Activated CD4-positive, alpha-beta T cell treated with anti-CD3 and anti-CD28 coated beads for 48 hours (primary cell): ENCODE data around the gene SMARCA2.

Source experiments
- DNase-seq: peaks from one replicate; pipeline ENCODE4 v3.0.0-alpha.2; 2020

SMARCA2 gene

DNA sequence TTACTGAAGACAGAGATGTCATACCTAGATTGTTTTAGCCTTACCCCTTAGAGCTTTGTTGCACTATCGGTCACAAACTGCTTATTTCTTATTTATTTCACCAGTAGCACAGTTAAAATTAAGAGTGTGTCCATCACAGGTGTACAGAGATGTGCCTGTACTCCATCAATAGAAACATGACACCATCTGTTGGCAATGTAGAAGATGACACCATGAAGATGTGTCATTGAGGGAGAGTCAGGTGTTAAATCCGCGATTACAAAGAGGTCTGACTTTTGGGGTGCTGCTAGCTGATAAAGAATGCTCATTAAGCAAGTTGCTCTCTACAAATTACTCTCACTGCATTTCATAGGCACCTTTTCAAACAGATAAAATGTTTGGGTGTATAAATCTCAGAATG lies 164.4 kb downstream of the SMARCA2 start:
- DNase-seq: no peak

DNA sequence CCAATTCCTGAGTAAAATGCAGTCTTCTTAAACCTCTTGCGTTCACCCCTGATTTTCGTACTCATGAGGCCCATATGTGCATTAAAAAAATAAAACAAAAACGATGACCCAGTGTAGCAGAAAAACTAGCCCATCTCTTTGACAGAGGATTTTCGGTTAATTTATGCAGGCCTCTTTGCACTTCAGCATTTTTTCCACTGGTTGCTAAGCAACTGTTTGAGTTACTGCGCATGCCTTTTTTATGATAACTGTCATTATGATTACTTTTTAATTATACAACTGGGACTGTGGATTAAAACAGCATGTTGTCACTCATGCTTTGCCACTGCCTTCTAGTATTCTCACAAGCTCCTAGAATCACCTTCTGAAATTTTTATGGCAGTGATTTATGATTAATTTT lies 165.0 kb downstream of the SMARCA2 start:
- no peak for DNase-seq

DNA sequence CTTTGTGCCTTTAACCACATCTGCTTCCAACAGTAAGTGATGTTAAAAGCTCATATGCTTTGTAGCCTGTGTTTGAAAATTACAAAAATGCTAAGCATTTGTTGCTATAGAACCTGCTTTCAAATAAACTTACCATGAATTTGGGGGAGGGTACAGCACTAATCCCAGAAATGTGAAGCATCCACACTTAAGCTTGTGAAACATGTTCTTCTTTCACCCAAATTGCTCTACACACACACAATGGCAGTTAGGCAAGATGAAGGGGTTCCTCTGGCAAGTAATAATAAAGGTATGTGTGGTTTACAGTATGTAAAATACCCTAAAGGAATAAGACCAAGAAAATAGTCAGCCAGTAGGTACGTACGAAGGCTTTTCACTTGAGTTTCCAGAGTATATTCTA lies 165.6 kb downstream of the SMARCA2 start:
- DNase-seq: no peak

DNA sequence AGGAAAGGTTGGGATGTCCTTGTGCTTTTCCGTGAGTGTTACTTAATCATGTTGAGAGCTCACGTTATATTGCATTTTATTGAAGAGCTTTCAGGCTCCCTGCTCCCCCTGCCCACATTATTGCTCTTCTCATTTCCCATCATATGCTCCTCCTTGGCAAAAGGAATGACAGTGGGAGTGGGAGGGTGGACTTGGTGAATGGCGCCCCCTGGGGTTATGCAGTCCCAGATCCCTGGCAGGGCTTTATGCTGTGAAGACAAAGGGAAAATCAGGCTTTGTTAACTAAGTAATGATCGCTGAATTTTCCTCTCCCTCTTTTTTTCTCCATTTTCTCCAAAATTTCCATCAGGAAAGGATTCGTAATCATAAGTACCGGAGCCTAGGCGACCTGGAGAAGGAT lies 166.6 kb downstream of the SMARCA2 start:
- DNase-seq: peak; percentile 28

DNA sequence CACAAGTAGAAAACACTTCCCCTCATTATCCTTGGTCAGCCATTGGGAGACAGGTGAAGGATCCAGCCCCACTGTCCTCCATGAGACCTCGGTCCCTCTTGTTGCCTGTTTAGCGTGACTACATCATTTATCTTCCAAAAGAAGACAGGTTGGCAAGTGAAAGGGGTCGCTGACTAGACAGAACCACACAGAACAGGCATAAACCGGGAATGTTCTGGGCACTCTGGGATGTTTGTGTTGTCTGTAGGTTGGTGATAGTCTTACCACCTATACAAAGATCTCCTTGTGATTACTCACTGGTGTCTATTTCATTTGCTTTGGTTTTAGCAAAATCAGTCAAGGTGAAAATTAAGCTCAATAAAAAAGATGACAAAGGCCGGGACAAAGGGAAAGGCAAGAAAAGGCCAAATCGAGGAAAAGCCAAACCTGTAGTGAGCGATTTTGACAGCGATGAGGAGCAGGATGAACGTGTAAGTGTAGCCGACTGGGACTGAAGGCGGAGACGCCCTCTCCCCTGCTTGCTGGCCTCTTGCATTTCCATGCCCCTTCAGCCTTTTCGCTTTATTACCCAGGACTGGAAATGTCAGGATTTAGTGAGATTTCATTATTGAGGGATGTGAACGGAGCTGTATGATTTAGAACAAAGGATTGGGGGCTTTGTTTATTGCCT lies 175.9 kb downstream of the SMARCA2 start:
- DNase-seq: no peak

DNA sequence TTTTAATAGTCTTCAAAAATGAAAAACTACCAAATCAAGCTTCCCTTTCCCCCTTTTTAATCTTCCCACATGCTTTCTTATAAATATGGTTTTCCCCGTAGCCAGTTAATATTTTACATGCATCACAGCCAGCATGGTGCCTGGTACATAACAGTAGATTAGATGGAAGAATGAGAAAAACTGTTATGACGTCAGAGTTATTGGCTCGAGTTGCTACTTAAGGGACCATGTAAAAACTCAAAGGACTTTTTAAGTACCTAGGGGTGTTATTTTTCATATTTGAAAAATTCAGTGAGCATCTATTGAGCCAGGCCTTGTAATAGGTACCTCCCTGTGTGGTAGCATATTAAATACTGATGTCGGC lies 176.4 kb downstream of the SMARCA2 start:
- no peak for DNase-seq

DNA sequence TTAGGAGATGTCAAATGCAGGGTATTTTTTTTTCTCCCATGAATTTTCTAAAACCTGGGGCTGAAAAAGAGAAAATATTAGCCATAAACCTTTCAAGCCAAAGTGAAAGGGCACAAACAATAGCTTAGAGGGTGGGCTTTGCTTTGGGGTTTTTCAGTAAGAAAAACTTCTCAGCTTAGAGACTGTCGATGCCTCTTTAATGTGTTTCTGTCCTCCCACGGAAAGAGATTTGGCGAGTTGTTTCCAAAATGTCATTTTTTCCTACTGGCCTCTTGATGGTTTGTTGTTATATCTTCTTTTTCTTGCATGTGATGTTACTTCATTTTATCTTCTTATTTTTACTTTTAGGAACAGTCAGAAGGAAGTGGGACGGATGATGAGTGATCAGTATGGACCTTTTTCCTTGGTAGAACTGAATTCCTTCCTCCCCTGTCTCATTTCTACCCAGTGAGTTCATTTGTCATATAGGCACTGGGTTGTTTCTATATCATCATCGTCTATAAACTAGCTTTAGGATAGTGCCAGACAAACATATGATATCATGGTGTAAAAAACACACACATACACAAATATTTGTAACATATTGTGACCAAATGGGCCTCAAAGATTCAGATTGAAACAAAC lies 177.3 kb downstream of the SMARCA2 start:
- DNase-seq: no peak

DNA sequence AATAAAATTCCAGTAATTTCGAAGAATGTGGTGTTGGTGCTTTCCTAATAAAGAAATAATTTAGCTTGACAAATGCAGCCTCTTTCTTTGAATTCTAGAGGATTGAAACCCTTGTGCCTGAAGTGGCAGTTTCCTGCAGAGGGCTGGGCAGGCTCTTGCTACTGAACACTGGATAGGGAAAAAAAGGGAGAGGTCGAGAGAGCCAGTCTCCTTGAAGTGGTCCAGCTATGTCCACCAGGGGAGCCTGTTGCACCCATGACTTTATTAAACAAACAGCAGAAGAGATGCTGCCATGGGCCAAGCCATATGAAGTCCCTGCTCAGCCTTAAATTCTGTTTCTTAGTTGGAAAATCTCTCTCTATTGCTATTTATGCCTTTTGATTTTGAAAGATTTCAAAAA lies 178.4 kb downstream of the SMARCA2 start:
- DNase-seq: no peak

DNA sequence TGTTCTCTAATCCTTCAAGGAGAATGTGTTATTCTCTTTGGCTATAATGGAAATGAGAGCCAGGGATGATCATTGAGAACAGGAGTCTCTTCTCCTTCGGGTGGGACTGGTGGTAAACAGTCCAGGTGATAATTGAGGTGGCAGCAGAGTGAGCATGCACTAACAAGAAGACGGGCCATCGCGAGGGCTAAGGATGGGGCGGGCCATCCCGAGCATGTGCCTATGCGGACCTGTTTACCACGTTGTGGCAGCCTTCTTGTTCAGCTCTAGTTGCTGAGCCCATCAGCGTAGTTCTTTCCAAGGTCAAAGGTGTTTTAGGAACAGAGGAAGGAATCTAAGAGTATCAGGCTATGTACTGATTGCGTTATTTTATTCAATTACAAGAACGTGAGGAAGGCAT lies 180.1 kb downstream of the SMARCA2 start:
- no peak for DNase-seq

DNA sequence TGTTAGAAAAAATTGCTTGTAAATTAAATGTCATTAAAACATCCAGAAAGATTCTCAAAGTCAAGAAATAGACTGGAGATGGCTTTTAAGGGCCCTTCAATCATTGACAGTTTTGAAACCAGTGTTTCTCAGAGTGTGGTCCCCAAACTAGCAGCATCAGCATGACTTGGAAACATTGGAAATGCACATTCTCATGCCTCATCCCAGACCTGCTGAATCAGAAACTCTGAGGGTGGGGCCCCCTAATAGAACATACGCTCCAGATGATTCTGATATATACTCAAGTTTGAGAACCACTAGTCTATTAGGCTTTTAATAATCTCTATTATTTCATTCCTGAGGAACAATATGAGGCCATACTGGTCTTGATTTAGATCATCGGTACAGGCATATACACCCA lies 181.6 kb downstream of the SMARCA2 start:
- no peak for DNase-seq

DNA sequence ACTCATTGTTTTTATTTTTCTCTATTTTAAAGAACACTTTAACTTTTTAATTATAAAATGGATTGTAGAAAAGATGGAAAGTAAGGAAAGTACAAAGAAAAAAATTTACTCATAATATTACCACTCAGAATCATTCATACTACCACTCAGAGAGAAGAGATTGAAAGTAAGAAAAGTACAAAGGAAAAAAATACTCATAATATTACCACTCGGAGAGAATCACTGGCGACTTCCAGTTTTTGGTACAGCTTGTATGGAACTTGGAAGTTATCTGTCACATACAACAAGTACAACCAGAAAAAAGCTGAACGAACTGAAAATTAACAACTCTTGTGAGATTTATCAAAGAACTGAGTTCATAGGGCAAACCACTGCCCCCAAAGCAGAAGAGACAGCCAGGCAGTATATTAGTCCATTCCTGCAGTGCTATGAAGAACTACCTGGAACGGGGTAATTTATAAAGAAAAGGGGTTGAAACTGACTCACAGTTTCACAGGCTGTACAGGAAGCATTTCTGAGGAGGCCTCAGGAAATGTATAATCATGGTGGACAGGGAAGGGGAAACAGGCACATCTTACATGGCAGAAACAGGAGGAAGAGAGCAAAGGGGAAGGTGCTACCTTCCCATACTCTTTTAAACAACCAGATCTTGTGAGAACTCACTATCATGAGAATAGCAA lies 183.9 kb downstream of the SMARCA2 start:
- no peak for DNase-seq

DNA sequence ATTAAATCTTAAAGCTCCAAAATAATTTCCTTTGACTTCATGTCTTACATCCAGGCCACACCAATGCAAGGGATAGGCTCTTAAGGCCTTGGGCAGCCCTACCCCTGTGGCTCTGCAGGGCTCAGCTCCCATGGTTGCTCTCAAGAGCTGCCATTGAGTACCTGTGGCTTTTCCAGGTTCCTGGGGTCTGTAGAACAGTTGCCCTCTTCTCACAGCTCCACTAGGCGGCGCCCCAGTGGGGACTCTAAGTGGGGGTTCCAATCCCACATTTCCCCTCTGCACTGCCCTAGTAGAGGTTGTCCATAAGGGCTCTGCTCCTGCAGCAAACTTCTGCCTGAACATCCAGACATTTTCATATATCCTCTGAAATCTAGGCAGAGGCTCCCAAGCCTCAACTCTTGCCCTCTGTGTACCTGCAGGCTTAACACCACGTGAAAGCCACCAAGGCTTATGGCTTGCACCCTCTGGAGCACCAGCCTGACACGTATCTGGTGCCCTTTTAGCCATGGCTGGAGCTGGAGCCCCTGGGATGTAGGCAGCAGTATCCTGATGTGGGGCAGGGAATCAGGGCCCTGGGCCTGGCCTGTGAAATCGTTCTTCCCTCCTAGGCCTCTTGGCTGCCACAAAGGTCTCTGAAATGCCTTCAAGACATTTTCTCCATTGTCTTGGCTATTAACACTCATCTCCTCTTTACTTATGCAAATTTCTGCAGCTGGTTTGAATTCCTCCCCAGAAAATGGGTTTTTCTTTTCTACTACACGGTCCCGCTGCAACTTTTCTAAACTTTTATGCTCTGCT lies 185.1 kb downstream of the SMARCA2 start:
- no peak for DNase-seq

DNA sequence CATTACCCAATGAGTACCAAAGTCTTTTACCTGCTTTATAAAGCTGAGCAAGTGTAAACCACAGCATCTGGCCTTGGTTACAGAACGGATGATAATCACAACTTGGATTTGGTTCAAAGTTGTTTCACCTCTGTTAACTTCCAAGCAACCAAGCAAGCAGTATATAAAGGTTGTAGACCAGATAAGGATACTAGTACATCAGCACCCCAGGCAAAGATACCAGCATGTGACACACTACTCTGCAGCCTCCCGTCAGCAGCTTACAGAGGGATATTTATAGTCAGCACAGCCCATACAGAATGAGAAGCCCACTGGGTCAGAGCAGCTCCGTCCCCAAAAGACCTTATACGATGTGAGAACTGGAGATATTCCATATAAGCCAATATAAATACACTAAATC lies 193.3 kb downstream of the SMARCA2 start:
- no peak for DNase-seq

DNA sequence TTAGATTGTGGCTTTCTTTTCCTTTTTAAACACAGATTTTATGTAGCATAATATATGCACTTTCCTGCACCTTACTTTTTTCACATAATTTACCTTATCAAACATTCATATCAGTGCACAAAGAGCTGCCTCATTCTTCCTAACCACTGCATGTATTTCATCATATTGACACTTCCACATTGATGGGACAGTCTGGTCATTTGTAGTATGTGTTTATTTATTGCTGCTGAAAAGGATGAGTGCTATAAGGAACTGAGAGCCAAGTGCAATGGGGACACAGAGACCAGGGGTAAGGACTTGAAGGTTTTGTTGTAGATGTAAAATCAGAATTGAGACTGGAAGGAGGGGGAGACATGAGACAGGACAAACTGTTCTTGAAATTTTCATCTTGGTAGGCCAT lies 193.8 kb downstream of the SMARCA2 start:
- no peak for DNase-seq

DNA sequence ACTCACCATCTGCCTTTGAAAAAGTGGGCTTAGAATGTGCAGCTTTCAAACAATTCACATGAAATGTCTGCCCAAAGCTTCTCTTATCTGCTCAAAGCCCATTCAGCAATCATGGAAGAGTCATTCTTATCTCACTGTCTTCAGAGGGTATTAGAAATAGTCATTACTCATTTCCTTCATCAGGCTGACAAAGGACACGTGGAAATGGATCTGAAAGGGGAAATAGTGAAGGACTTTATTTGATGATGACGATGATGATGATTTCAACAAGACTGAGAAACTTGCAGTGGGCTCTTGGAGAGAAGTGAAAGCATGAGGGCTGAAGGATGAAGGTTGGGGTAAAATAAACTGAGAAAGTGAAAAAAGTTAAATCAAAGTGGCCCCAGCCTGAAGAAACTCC lies 194.3 kb downstream of the SMARCA2 start:
- no peak for DNase-seq

DNA sequence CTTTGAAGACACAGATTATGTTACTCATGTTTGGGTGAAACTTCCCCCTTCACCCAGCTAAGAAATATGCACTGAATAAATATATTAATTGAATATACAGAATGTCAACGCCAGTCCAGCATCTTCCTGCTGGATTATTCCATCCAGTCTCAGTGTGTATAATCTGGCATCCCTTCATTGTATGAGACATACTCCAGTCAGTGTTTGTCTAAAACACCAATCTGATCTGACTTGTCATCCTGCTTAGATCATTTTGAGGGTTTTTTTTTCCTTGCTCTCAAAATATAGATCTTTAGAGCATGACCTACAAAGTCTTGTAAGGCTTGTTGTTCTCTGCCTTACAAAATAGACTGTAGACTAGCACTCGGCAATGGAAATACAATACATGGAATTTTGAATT lies 195.1 kb downstream of the SMARCA2 start:
- no peak for DNase-seq

DNA sequence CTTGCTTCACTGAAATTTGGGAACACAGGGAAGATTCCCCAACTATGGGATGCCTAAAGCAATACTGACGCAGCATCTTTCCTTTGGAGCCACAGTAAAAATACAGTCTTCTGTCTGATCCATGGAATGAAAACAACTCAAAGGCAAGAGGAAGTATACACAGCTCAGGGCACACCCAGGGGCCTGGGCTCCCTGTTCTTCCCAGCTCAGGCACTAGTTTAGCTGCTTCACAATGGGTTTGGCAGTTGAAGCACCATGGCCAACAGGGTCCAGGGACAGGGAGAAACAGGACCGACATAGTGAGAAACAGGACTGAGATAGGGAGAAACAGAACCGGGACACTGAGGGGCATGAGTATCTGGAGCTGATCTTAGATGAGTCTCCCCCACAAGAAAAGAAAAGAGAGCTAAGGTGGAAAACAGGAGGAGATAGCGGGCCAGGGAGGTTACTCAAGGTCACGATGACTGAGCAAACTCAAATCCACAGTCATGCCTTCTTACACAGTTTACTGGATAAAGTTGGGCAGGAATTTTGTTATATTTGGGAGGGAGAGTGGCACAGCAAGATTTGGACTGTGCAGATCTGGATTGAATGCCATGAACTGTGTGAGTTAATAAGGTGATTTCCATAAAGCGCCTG lies 198.8 kb downstream of the SMARCA2 start:
- DNase-seq: no peak

DNA sequence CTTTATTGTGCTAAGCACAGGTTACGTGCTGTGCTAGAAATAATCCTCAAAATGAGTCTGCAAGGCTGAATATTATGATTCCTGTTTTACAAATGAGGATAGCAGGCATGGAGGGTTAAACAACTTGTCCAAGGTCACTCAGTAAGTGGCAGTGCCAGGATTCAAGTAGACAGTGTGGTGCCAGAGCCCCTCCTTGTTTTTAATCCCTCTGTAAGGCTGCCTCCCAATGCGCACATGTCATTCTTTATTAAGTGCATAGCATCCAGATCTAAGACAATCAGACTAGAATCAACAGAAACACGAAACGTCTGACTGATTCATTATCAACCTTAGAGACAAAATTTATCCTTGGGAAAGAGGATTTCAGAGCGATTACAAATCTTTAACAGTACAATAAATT lies 199.6 kb downstream of the SMARCA2 start:
- no peak for DNase-seq

DNA sequence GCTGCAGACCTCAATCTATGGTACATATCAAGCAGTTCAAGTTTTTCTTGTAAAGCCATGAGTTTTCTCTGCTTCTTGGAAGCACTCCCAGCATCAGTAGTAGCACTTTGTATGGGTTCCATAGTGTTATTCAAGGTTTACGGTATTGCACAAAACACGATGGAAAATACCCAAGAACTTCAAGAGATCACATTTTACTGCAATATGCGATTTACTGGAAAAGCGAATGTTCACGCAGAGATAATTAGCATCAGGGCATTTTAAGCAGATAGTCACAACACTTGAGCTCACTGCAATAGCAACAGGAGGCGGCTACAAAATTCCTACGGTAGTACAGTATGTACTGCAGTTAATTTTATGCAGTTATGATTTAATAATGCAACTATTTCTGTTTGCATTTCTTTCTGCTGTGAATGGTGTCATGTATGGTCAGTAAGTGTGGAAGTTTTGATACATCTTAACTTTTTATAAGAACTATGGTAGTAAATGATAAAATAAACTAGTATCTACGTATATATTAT lies 200.8 kb downstream of the SMARCA2 start:
- no peak for DNase-seq

DNA sequence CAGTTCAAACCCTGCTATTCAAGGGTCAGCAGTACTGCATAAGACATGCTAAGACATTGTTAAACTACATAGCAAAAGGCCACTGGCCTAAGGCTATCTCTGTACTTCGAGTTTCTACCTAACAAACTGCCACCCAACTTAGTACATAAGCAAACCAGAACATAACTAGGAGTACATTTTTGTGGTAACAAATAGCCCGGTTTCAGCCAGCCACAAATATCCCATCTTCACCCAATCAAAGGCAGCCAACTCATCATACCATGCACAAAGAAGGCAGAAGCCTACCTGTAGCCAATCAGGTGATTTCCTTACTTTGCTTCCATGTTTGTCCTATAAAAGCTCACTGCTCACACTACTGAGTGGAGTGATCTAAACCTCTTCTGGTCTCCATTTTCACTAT lies 201.4 kb downstream of the SMARCA2 start:
- DNase-seq: no peak

DNA sequence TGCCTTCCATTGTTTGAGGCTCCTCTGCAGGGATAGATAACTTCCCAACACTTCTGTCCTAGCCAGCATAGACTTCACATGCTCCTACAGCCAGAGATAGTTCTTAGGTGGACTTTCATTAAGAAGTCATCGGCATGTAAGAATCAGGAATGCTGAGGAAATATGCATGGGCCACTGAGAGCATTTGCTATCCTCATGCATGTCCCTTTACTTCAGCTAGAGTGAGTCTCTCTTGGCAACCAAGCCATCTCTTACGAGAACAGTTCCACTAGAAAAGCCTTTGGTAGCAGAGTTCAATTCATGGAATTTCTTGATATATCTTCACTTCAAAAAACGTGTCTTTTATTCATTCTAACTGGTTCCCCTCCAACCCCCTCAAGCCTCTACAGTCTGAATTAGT lies 202.4 kb downstream of the SMARCA2 start:
- DNase-seq: no peak

DNA sequence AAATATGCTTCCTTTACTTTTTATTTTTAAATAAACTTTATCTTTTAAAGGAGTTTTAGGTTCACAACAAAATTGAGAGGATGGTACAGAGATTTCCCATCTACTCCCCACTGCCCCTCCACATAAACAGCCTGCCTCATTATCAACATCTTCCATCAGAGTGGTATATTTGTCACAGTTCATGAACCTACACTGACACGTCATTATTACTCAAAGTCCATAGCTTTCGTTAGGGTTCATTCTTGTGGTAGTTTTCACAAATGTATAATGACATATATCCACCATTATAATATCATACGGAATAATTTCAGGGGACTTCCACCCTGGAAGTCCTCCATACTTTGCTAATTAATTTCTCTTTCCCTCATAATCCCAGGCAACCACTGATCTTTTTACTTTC lies 204.9 kb downstream of the SMARCA2 start:
- no peak for DNase-seq
